GM20431 (cell line): ENCODE results near the gene ZNF221.
"Not testable (repeated sequence)": the region's sequence is repeated elsewhere in the genome, so short reads cannot be mapped to it uniquely, and the experiment has no call there.

ENCODE experiments used
- in situ Hi-C: fragments of 300-500 bp; cut with MseI, MboI; formaldehyde crosslinking; loops from one replicate; pipeline ENCODE4 v1.15.0; 2020; ENCODE audit warnings: low sequenced_read_pairs; ENCODE audit not compliant: unreplicated experiment

ZNF221 gene

DNA sequence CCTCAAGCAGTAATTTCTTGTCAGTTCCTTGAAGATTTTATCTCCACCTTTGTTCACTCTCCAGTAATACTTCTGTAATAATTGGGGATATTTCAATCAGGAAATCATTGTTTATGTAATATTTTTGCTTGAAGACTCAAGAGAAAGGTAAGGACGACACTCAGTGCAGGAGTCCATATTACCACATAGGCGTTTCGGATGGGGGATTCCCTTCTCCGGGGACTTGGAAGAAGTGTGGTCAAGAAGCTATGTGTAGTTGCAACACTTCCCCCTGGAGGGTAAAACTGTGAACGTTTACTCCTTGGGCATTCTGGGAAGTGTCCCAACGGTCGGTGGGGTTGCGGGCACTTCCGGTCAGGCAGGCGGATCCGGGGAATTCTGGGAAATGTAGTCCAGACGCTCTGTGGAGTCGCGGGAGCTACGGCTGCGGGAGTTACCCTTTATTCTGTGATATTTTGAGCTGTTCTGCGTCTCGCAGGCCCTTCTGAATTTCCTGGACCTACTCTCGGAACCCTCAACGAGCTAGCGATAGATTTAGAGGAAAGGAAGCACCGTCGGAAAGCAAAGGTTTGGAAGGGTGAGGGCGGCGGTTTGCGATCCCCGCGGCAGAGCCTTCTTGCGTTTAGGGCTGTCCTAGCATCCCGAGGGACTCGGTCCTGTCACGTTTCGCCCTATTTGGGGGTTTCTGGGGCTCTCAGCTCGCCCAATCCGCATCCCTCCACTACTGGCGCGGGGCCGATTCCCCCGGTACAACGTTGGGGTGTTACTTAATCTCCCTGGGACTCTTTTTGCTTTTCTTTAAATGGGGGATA is at the start of gene ZNF221:
TSS of gene ZNF221 (plus strand) at position 395 of the 812 bp plus-strand sequence. CDS start 11,499 bp downstream, outside the sequence.
- in situ Hi-C loops, result no loop called here

GRCh38 chr19:43901395-43902390 is 49.3 kb upstream of the ZNF221 start:
- in situ Hi-C loops, result no loop called here

- in situ Hi-C loops, result no loop called here
Measured at GRCh38 chr19:43902399-43902798, 48.6 kb upstream of the ZNF221 start.

- in situ Hi-C loops, result no loop called here
Measured at GRCh38 chr19:43905897-43906296, 45.1 kb upstream of the ZNF221 start.

DNA sequence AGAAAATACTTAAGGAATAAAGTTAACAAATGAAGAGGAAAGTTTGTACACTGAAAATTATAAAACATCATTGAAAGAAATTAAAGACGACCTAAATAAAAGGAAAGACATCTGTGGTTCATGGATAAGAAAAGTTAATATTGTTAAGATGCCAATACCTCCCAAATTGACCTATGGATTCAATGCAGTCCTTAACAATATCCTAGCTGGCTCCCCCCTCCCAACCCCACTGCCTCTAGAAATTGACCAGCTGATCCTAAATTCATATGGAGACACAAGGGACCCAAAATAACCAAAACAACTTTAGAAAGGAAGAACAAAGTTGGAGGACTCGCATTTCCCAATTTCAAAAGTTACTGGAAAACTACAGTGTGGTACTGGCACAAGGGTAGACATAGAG is 44.3 kb upstream of the ZNF221 start:
- in situ Hi-C loops, result no loop called here

DNA sequence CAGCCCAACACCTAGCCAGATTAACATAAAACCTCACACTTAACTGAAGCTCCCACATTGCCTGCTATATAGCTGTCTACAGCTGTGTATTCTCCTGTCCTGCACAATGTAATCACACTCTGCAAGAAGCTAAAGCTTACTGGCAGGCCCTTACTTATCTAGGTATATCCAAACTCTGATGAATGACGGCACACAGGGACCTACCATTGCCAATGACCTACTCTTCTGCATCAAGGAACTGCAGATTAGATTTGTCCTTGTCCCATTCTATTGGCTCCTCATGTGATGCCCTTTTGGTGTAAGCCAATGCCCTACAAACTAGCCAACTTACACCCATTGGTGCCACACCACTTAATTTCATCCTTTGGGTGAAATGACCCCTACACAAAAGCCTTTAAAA is 42.4 kb upstream of the ZNF221 start:
- in situ Hi-C loops, result no loop called here

- in situ Hi-C loops, result no loop called here
Measured at GRCh38 chr19:43910884-43911283, 40.1 kb upstream of the ZNF221 start.

DNA sequence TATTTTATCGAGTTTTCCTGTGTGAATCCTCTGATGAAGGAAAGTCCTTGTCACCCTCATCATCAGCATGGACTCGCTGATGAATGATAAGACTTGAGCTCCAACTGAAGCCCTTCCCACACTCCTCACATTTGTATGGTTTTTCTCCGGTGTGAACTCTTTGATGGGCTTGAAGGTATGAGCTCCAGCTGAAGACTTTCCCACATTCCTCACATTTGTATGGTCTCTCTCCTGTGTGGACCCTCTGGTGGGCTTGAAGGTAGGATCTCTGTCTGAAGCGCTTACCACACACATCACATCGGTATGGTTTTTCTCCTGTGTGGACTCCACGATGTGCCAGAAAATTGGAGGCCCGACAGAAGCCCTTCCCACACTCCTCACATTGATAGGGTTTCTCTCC is 37.6 kb upstream of the ZNF221 start:
- in situ Hi-C loops, result no loop called here

DNA sequence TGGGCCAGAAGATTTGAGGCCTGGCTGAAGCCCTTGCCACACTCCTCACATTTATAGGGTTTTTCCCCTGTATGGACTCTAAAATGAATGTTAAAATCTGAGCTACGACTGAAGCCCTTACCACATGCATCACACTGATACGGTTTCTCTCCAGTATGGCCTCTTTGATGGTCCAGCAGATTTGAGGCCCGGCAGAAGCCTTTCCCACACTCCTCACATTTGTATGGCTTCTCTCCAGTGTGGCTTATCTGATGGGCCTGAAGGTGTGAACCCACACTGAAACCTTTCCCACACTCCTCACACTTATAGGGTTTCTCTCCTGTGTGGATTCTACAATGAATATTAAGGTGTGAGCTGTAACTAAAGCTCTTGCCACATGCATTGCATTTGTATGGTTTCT is 37.0 kb upstream of the ZNF221 start:
- in situ Hi-C loops, result no loop called here

- in situ Hi-C loops, result no loop called here
Measured at GRCh38 chr19:43923875-43924274, 27.2 kb upstream of the ZNF221 start.

DNA sequence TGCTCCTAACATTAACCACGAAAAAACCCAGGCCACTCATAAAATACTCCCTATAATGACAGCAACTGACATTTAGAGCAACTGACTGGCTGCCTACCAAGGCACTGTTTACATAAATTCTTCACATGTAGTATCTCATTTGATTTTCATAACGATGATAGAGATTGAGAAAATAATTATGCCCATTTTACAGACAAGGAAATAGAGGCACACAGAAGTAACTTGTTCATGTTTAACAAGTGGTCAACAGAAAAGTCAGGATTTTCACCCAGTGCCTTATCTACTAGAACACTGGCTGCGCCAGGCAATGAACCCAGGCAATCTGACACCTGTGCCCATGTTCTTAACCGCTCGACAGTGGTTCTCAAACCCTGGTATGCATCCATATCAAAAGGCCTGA is 22.2 kb upstream of the ZNF221 start:
- in situ Hi-C loops, result no loop called here

- in situ Hi-C loops, result no loop called here
Measured at GRCh38 chr19:43934055-43934984, 16.7 kb upstream of the ZNF221 start.

DNA sequence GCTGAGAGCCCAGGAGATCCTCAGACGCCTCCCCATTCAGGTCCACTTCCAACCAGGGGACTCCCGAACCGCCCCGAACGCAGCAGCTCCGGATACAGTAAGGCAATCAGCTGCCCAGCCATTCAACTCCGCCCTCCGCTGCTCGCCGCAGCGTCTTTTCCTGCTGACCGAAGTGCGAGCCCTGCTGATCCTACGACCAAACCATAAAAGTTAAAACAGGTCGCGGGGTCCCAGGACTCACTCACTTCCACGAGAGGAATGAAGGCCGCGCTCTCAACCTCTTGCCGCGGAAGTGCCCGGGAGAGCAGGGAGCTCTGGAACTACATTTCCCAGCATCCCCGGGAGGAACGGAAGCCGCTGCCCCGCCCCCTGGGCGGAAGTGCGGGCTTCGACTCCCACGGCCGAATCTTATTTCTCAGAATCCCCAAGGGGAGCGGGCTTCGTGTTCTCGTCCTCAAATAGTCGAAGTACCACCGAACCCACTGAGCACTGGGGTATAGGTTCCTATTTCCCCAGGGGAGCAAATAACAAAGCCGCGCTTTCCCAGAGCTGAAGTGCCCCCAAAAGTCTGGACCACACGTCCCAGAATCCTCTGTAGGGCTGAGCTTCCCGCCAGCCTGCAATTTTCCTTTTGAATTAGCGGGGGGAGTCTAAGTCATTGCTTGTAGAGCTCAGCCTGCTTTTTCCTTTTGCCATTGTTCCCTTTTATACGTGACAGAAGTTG is 15.9 kb upstream of the ZNF221 start, which contains the start of gene ZNF45:
TSS of gene ZNF45 (minus strand) at position 298 of the 724 bp plus-strand sequence. CDS start 13,097 bp downstream, outside the sequence.
- in situ Hi-C loops, result no loop called here

- in situ Hi-C loops, result no loop called here
Measured at GRCh38 chr19:43936188-43936587, 14.8 kb upstream of the ZNF221 start.

- in situ Hi-C loops, result no loop called here
Measured at GRCh38 chr19:43939557-43940260, 11.3 kb upstream of the ZNF221 start.

- in situ Hi-C loops, result no loop called here
Measured at GRCh38 chr19:43940719-43941118, 10.3 kb upstream of the ZNF221 start.

GRCh38 chr19:43941209-43941608 is 9.8 kb upstream of the ZNF221 start:
- in situ Hi-C loops, result no loop called here

DNA sequence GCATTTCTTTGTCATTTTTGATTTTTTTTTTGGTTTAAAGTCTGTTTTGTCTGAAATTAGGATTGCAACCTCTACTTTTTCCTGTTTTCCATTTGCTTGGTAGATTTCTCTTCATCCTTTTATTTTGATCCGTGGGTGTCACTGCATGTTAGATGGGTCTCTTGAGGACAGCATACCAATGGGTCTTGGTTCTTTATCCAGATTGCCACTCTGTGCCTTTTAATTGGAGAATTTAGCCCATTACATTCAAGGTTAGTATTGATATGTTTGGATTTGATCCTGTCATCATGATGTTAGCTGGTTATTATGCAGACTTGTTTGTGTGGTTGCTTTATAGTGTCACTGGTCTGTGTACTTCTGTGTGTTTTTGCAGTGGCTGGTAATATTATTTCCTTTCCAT is 3.6 kb upstream of the ZNF221 start:
- in situ Hi-C loops, result not testable (repeated sequence)
